AML-193 (cell line): ENCODE measurements around the gene TBX18.

ENCODE experiments used
- DNase-seq, 2 experiments: peaks; one replicate each; lab custom pipeline; 2025; lab: John Stamatoyannopoulos, UW

Gene TBX18

GRCh38 chr6:84748376-84748775 lies 16.0 kb downstream of the TBX18 start:
- DNase-seq = no peak

- DNase-seq = no peak
Observed at GRCh38 chr6:84743616-84744015, 20.8 kb downstream of the TBX18 start.

- DNase-seq = no peak
Observed at GRCh38 chr6:84740385-84740784, 24.0 kb downstream of the TBX18 start.

- no peak for DNase-seq
Observed at GRCh38 chr6:84739866-84740208, 24.6 kb downstream of the TBX18 start.

- no peak for DNase-seq
Observed at GRCh38 chr6:84738996-84739865, 25.2 kb downstream of the TBX18 start.

GRCh38 chr6:84733889-84734288 lies 30.5 kb downstream of the TBX18 start:
- no peak for DNase-seq

- DNase-seq = no peak
Observed at GRCh38 chr6:84731901-84732300, 32.5 kb downstream of the TBX18 start.

- no peak for DNase-seq
Observed at GRCh38 chr6:84731401-84731800, 33.0 kb downstream of the TBX18 start.

- peak in 1 of 2 experiments; percentile 9 for DNase-seq
Observed at GRCh38 chr6:84728602-84729001, 35.8 kb downstream of the TBX18 start.

GRCh38 chr6:84719152-84719551 lies 45.2 kb downstream of the TBX18 start:
- no peak for DNase-seq

GRCh38 chr6:84718038-84718955 lies 46.1 kb downstream of the TBX18 start:
- DNase-seq = no peak

- no peak for DNase-seq
Observed at GRCh38 chr6:84709121-84709520, 55.3 kb downstream of the TBX18 start.

- no peak for DNase-seq
Observed at GRCh38 chr6:84707171-84707570, 57.2 kb downstream of the TBX18 start.

- DNase-seq = no peak
Observed at GRCh38 chr6:84696166-84696565, 68.2 kb downstream of the TBX18 start.

- DNase-seq = no peak
Observed at GRCh38 chr6:84691978-84692623, 72.3 kb downstream of the TBX18 start.

- no peak for DNase-seq
Observed at GRCh38 chr6:84688141-84688873, 76.1 kb downstream of the TBX18 start.

- DNase-seq = no peak
Observed at GRCh38 chr6:84687431-84687830, 77.0 kb downstream of the TBX18 start.

- DNase-seq = peak; percentile 51 to 60
Observed at GRCh38 chr6:84685983-84686584, 78.3 kb downstream of the TBX18 start.

GRCh38 chr6:84681693-84682326 lies 82.6 kb downstream of the TBX18 start:
- no peak for DNase-seq

GRCh38 chr6:84675651-84676050 lies 88.7 kb downstream of the TBX18 start:
- no peak for DNase-seq

GRCh38 chr6:84674395-84674794 lies 90.0 kb downstream of the TBX18 start:
- DNase-seq = no peak
